GM18868 (cell line): ENCODE results near the gene MALSU1.
A peak's percentile ranks its signal among the peaks of the same experiment; 100 is the strongest.

Experiments
- ATAC-seq: cut with Tn5 transposase; IDR thresholded peaks from one replicate; pipeline ENCODE4 v1.9.1; 2021; ENCODE audit warnings: mild to moderate bottlenecking, moderate library complexity; ENCODE audit not compliant: unreplicated experiment

The MALSU1 gene

GRCh38 chr7:23298885-23299769, at the start of gene MALSU1:
TSS of gene MALSU1 (plus strand) at chr7:23299339. CDS start at chr7:23299353, 14 bp downstream.
- peak; percentile 100 for ATAC-seq

GRCh38 chr7:23249486-23249885, 49.7 kb upstream of the MALSU1 start:
- ATAC-seq = no peak

GRCh38 chr7:23254051-23254681, 45.0 kb upstream of the MALSU1 start:
- ATAC-seq = no peak

GRCh38 chr7:23256731-23257130, 42.4 kb upstream of the MALSU1 start:
- no peak for ATAC-seq

GRCh38 chr7:23260371-23260770, 38.8 kb upstream of the MALSU1 start:
- ATAC-seq = no peak

- ATAC-seq = peak; percentile 64
These were observed 37.2 kb upstream of the MALSU1 start for GRCh38 chr7:23261843-23262452.

- ATAC-seq = peak; percentile 71
These were observed 34.2 kb upstream of the MALSU1 start for GRCh38 chr7:23264916-23265458.

GRCh38 chr7:23266918-23267317, 32.2 kb upstream of the MALSU1 start:
- no peak for ATAC-seq

- ATAC-seq = no peak
These were observed 31.8 kb upstream of the MALSU1 start for GRCh38 chr7:23267357-23267756.

- no peak for ATAC-seq
These were observed 31.0 kb upstream of the MALSU1 start for GRCh38 chr7:23268167-23268566.

GRCh38 chr7:23268746-23269145, 30.4 kb upstream of the MALSU1 start:
- ATAC-seq = no peak

GRCh38 chr7:23272275-23272674, 26.9 kb upstream of the MALSU1 start:
- no peak for ATAC-seq

- peak; percentile 91 for ATAC-seq
These were observed 26.0 kb upstream of the MALSU1 start for GRCh38 chr7:23273141-23273599.

GRCh38 chr7:23275912-23276311, 23.2 kb upstream of the MALSU1 start:
- ATAC-seq = no peak

- no peak for ATAC-seq
These were observed 22.8 kb upstream of the MALSU1 start for GRCh38 chr7:23276376-23276775.

GRCh38 chr7:23276947-23277346, 22.2 kb upstream of the MALSU1 start:
- ATAC-seq = no peak

GRCh38 chr7:23277359-23277989, 21.7 kb upstream of the MALSU1 start:
- ATAC-seq = peak; percentile 44

GRCh38 chr7:23279819-23280525, 19.2 kb upstream of the MALSU1 start:
- ATAC-seq = no peak

GRCh38 chr7:23283086-23283485, 16.1 kb upstream of the MALSU1 start:
- no peak for ATAC-seq

GRCh38 chr7:23284871-23285270, 14.3 kb upstream of the MALSU1 start:
- ATAC-seq = no peak
